ENCODE results near the gene NODAL.

NODAL gene

DNA sequence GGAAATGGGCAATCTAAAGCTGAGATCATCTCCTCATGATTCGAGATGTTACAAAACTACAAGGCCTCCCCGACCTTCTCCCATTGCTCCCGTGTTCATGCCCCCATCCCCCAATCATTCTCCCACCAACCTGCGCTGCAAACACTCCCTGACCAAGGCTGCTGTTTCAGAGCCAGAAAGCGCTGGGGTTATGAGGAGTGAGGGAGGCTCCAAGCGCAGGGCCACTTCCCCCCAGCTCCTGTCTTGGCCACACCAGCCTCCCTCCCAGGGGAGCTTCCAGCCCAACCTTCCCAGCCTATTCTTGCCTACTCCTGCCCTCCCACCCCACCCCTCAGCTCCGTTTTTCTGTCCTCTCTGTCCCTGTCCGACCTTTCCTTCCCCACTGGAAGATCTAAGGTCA lies 14.7 kb upstream of the NODAL start:
- TF ChIP-seq, protein P1, sequence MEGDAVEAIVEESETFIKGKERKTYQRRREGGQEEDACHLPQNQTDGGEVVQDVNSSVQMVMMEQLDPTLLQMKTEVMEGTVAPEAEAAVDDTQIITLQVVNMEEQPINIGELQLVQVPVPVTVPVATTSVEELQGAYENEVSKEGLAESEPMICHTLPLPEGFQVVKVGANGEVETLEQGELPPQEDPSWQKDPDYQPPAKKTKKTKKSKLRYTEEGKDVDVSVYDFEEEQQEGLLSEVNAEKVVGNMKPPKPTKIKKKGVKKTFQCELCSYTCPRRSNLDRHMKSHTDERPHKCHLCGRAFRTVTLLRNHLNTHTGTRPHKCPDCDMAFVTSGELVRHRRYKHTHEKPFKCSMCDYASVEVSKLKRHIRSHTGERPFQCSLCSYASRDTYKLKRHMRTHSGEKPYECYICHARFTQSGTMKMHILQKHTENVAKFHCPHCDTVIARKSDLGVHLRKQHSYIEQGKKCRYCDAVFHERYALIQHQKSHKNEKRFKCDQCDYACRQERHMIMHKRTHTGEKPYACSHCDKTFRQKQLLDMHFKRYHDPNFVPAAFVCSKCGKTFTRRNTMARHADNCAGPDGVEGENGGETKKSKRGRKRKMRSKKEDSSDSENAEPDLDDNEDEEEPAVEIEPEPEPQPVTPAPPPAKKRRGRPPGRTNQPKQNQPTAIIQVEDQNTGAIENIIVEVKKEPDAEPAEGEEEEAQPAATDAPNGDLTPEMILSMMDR (IDR thresholded peaks at IDR 0.05; ENCODE audit: insufficient read depth, low read length, poor library complexity, severe bottlenecking), result no peak
- no peak for TF ChIP-seq EZH2phosphoT487 (conservative IDR thresholded peaks at IDR 0.05; ENCODE audit: low read length)
- H3K9ac ChIP-seq (ENCODE audit: low read length), result no peak overlapping the region

DNA sequence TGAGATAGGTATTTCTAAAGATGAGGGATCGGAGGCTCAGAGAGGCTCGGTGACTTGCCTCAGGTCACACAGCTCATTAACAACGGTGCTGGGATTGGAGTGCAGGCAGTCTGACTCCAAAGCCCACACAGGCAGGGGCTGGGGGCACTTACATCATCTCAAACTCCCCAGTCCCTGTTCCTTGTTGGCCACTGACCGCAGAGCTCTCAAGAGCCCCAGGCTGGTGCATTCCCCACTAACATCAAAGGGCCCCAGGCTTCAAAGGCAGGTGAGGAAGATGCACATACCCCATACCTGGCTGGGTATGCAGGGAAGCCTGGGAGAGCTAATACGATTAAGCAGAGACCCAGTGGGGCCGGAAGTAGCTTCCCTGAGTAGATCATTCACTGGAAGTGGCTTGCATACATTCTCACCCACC lies 13.7 kb upstream of the NODAL start:
- no peaks in the 10 kb centered on the region for H4K20me1 ChIP-seq (ENCODE audit: low read depth, low read length)
- H3K79me2 ChIP-seq (ENCODE audit: insufficient read depth, low read length), result no peaks in the 10 kb centered on the region
- no peak overlapping the region for H3K9ac ChIP-seq (ENCODE audit: low read length)
- no peak overlapping the region for H3K4me3 ChIP-seq (ENCODE audit: insufficient read depth, low read length, poor library complexity, severe bottlenecking)
- H3K27ac ChIP-seq (ENCODE audit: low read depth, low read length), result no peak overlapping the region
- H3K36me3 ChIP-seq (ENCODE audit: low read length), result no peaks in the 10 kb centered on the region
- H3K9me2 ChIP-seq (replicated peaks; ENCODE audit: insufficient read depth, low read length), result no peaks in the 10 kb centered on the region
- H3K9me3 ChIP-seq (ENCODE audit: insufficient read depth, low read length), result no peaks in the 10 kb centered on the region
- no peak overlapping the region for H2AFZ ChIP-seq (ENCODE audit: low read depth, low read length, severe bottlenecking)
- H3K4me2 ChIP-seq (ENCODE audit: low read depth, low read length, poor library complexity, severe bottlenecking), result no peak overlapping the region
- no peaks in the 10 kb centered on the region for H3K27me3 ChIP-seq (ENCODE audit: low read length)
- no peaks in the 10 kb centered on the region for H3F3A ChIP-seq (ENCODE audit: insufficient read depth)
- TF ChIP-seq EZH2phosphoT487 (conservative IDR thresholded peaks at IDR 0.05; ENCODE audit: low read length), result no peak
- TF ChIP-seq, protein P1 (IDR thresholded peaks at IDR 0.05; ENCODE audit: insufficient read depth, low read length, poor library complexity, severe bottlenecking), result no peak

More for the DNA sequence above, 14.7 kb upstream of the NODAL start:
- Histone ChIP-seq H3K4me3 (ENCODE audit: insufficient read depth, low read length, poor library complexity, severe bottlenecking) (no peak overlapping the region), H3F3A (ENCODE audit: insufficient read depth) (no peaks in the 10 kb centered on the region), H3K27me3 (ENCODE audit: low read length) (no peaks in the 10 kb centered on the region), H4K20me1 (ENCODE audit: low read depth, low read length) (no peaks in the 10 kb centered on the region), H3K9me2 (replicated peaks; ENCODE audit: insufficient read depth, low read length) (no peaks in the 10 kb centered on the region), H3K36me3 (ENCODE audit: low read length) (no peaks in the 10 kb centered on the region), H3K4me2 (ENCODE audit: low read depth, low read length, poor library complexity, severe bottlenecking) (no peak overlapping the region), H3K27ac (ENCODE audit: low read depth, low read length) (no peak overlapping the region), H3K79me2 (ENCODE audit: insufficient read depth, low read length) (no peaks in the 10 kb centered on the region), H3K9me3 (ENCODE audit: insufficient read depth, low read length) (no peaks in the 10 kb centered on the region), H2AFZ (ENCODE audit: low read depth, low read length, severe bottlenecking) (no peak overlapping the region)

DNA sequence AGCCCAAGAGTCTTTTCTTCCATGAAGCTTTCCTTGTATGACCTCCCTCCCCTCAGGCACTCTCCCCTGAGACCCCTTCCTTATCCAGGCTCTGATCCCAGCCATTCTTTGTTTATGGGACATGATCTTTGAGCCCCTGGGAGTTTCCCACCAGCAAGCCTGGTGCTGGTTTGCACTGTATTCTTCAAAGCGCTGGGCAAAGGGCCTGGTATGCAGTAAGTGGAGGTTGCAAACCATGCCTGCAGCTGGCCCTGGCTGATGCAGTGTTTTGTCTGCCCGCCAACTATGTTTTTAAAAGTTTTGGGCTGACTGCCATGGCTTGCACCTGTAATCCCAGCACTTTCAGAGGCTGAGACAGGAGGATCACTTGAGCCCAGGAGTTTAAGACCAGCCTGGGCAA lies 6.8 kb upstream of the NODAL start:
- Histone ChIP-seq H3K27me3 (ENCODE audit: low read length) (no peaks in the 10 kb centered on the region), H3K9me2 (replicated peaks; ENCODE audit: insufficient read depth, low read length) (no peaks in the 10 kb centered on the region), H3K27ac (ENCODE audit: low read depth, low read length) (no peak overlapping the region)

More for the DNA sequence above, 6.8 kb upstream of the NODAL start:
- Histone ChIP-seq H3K9me3 (ENCODE audit: insufficient read depth, low read length) (no peaks in the 10 kb centered on the region), H3K9ac (ENCODE audit: low read length) (no peak overlapping the region), H4K20me1 (ENCODE audit: low read depth, low read length) (no peaks in the 10 kb centered on the region), H3K4me2 (ENCODE audit: low read depth, low read length, poor library complexity, severe bottlenecking) (no peak overlapping the region), H3K36me3 (ENCODE audit: low read length) (no peaks in the 10 kb centered on the region), H2AFZ (ENCODE audit: low read depth, low read length, severe bottlenecking) (no peak overlapping the region), H3K79me2 (ENCODE audit: insufficient read depth, low read length) (no peaks in the 10 kb centered on the region), H3K4me3 (ENCODE audit: insufficient read depth, low read length, poor library complexity, severe bottlenecking) (no peak overlapping the region), H3F3A (ENCODE audit: insufficient read depth) (no peaks in the 10 kb centered on the region)
- TF ChIP-seq, protein P1 (IDR thresholded peaks at IDR 0.05; ENCODE audit: insufficient read depth, low read length, poor library complexity, severe bottlenecking), result no peak
- TF ChIP-seq EZH2phosphoT487 (conservative IDR thresholded peaks at IDR 0.05; ENCODE audit: low read length), result no peak

Data from SU-DHL-6 (cell line).